Colon (tissue), 2 donors: ENCODE data around the gene N4BP2.
"Not testable (repeated sequence)": the region's sequence is repeated elsewhere in the genome, so short reads cannot be mapped to it uniquely, and the experiment has no call there.

Source experiments
- FAIRE-seq: peaks from 2 replicates; lab custom pipeline; 2012; peaks lifted over from hg19 to GRCh38; lab: Jason Lieb, UNC
- donor health status: control.
- donor health status: control.

N4BP2 gene

GRCh38 chr4:40056716-40057585 lies at the start of gene N4BP2:
Gene N4BP2 (plus strand): TSS chr4:40056850. CDS start chr4:40097341, 40,491 bp downstream.
- no peak for FAIRE-seq

GRCh38 chr4:40016007-40016406 lies 40.6 kb upstream of the N4BP2 start:
- no peak for FAIRE-seq

DNA sequence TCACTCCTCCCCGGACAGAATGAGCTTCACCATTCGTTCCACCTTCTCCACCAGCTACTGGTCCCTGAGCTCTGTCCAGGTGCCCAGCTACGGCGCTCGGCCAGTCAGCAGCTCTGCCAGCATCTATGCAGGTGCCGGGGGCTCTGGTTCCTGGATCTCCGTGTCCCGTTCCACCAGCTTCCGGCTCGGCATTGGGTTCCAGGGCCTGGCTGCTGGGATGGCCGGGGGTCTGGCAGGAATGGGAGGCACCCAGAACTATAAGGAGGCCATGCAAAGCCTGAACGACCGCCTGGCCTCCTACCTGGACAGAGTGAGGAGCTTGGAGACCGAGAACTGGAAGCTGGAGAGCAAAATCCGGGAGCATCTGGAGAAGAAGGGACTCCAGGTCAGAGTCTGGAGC lies 36.4 kb upstream of the N4BP2 start:
- no peak for FAIRE-seq

GRCh38 chr4:40021116-40021515 lies 35.5 kb upstream of the N4BP2 start:
- not testable (repeated sequence) for FAIRE-seq

DNA sequence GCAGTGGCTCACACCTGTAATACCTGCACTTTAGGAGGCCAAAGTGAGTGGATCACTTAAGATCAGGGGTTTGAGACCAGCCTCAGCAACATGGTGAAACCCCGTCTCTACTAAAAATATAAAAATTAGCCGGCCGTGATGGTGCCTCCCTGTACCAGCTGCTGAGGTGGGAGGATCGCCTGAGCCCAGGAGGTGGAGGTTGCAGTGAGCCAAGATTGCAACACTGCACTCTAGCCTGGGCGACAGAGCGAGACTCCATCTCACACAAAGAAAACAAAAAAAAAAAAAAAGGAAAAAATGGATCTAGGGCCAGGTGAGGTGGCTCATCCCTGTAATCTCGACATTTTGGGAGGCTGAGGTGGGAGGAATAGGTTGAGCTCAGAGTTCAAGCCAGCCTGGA lies 32.6 kb upstream of the N4BP2 start:
- not testable (repeated sequence) for FAIRE-seq

- FAIRE-seq: no peak
Observed at GRCh38 chr4:40032785-40033184, 23.9 kb upstream of the N4BP2 start.

DNA sequence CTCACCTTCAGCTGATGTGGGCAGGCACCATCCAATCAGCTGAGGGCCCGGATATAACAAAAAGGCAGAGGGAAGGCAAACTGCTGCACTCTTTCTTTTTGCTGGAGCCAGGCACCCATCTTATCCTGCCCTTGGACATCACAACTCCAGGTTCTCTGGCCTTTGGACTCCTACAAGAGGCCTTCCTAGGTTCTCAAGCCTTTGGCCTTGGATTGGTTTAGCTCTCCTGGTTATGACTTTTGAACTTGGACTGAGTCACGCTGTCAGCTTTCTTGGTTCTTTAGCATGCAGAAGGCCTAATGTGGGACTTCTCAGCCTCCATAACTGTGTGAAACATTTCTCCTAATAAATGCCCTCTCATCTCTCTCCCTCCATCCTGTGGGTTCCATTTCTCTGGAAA lies 23.0 kb upstream of the N4BP2 start:
- no peak for FAIRE-seq

DNA sequence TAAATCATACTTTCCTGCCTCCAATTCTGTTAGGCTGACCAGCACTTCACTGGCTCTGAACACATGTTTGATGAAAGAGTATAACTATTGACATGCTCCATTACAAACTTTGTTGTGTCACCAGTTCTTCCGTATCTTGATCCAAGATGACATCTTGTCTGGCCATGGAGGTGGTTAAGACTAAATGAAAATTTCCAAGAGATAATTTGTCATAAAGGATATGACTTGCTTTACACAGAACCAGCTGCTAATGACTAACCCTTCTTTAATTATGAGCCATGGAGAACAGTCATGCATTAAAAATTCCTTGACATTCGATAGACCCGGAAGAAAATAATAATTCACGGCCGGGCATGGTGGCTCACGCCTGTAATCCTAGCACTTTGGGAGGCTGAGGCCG lies 17.7 kb upstream of the N4BP2 start:
- no peak for FAIRE-seq

- no peak for FAIRE-seq
Observed at GRCh38 chr4:40040908-40041307, 15.7 kb upstream of the N4BP2 start.

DNA sequence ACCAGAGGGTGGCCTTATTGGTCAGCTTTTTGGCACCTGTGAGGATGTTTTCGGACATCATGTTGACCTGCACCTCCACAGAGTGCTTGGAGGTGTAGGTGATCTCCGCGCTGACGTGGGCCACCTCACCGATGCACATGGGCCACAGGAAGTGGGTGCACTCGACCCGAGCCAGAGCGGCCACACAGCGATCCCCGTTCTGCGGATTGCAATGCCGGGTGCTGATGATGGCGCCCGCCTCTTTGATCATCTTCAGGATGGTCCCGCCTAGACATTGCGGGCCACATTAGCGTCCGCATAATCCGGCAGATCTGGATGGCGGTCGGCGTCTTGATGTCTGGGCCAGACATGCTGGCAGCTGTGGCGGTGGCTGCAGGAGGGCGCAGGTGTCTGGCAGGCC lies 12.9 kb upstream of the N4BP2 start:
- no peak for FAIRE-seq

DNA sequence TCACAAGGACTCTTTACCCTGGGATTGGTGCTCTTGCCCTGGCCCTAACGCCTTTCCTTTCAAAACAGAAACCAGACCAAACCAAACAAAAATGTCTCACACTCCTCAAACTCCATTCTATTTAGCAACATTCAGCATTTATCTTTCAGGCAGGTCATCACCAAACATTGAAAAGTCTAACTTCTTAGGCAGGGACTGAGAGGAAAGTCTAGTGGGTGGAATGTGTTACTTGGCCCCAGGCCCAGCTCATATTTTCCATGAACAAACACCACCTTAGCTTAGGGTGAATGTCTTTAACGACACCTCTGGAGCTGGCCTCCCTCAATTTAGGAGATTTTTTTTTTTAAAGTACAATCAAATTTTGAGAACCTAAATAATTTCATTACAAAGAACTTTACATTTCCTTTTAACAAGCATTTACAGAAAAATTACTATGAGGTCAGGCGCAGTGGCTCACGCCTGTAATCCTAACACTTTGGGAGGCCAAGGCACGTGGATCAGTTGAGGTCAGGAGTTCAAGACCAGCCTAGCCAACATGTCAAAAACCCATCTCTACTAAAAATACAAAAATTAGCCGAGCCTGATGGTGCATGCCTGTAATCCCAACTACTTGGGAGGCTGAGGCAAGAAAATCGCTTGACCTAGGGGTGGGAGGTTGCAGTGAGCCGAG lies 10.2 kb upstream of the N4BP2 start:
- FAIRE-seq: no peak

DNA sequence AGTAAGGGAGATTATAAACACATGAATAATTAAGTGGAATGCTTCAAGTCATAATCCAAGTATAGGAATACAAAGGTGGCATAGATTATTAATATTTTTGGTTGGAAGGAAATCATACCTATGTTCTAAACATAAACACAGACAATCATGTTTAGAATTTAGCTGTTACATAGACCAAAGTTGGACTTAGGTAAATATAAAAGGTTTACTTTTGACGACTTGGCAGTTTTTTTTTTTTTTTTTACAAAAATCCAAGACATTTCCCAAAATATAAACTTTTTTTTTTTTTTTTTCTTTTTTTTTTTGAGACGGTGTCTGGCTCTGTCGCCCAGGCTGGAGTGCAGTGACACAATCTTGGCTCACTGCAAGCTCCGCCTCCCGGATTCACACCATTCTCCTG lies 3.5 kb upstream of the N4BP2 start:
- no peak for FAIRE-seq

DNA sequence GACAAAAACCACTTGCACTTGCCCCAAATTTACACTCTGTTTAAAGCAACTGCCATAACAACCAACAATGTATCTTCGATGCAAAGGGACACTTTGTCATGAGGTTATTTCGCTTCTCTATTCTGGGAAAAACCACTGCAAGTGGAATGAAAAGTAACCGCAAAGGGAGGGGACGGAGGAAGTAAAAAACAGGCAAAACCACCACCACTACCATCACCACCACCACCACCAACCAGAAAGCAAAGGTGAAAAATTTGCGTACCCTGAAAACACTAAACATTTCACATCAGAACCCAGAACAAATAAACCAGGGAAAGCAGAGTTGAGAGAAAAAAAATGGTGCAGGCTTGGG lies 1.2 kb upstream of the N4BP2 start:
- FAIRE-seq: no peak

- no peak for FAIRE-seq
Observed at GRCh38 chr4:40055863-40056715, 561 bp upstream of the N4BP2 start.

DNA sequence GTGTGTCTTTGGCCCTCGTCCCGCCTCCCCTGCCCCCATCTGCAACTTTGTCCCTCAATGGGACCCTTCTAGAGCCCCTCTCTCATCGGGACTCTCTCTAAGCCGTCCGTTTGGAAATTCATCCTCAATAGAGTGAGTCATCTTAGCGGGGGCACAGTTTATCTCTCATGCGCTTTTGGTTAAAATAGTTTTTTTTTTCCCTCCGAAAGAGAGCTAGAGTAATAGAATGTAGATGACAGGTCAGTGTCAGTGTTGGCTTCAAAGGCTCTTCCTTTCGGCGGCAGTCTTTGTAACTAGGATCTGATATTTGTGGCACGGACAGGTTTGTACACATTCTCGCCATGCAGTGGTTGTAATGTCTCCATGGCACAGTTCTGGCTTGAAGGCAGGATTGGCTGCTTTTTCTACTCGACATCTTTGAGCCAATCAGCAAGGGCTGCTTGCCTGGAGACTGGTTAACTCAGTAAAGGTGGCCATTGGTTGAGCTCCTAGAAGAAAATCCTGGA lies 989 bp downstream of the N4BP2 start:
- FAIRE-seq: peak; percentile 14

DNA sequence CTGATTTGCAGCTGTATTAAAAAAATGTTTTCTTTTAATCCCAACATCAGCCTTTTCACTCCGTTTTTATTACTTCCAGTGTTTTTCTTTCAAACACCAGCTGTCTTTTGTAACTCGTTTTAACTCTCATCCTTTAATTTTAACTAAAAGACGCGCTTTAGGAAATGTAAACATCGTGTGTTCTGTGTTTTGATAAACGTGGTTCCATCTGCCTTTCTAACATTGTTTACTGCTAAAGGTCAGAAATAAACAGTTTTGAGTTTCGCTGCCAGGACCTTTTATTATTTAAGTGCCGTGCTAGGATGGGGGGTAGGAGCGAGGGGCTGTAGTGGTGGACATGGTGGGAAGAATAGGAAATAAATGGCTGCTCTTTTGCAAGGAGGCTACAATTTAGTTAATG lies 1.5 kb downstream of the N4BP2 start:
- no peak for FAIRE-seq

- no peak for FAIRE-seq
Observed at GRCh38 chr4:40058854-40059253, 2.2 kb downstream of the N4BP2 start.

DNA sequence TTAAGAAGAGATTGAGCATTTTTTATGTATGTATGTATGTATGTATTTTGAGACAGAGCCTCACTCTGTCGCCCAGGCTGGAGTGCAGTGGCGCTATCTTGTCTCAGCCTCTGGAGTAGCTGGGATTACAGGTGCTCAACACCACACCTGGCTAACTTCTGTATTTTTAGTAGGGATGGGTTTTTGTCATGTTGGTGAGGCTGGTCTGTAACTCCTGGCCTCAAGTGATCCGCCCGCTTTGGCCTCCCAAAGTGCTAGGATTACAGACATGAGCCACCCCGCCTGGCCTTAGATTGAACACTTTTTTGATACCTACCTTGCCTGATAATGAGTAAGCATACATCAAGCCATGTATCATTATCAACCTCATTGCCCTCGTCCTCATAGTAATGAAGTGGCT lies 2.7 kb downstream of the N4BP2 start:
- no peak for FAIRE-seq

GRCh38 chr4:40065010-40065409 lies 8.4 kb downstream of the N4BP2 start:
- no peak for FAIRE-seq

DNA sequence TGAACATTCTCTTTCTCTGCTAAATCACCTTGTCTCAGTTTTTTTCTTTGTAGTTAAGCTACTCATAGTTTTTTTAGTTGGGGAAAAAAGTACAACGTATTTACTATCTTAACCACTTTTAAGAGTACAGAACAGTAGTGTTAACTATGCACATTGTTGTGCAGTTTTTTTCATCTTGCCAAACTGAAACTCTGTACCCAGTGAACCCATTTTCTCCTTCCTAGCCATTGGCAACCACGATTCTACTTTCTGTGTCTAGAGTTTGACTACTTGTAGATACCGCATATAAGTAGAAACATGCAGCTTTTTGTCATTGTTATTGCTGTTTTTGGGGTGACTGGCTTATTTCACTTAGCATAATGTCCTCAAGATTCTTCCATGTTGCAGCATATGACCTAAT lies 10.0 kb downstream of the N4BP2 start:
- no peak for FAIRE-seq

GRCh38 chr4:40070387-40070786 lies 13.7 kb downstream of the N4BP2 start:
- no peak for FAIRE-seq

DNA sequence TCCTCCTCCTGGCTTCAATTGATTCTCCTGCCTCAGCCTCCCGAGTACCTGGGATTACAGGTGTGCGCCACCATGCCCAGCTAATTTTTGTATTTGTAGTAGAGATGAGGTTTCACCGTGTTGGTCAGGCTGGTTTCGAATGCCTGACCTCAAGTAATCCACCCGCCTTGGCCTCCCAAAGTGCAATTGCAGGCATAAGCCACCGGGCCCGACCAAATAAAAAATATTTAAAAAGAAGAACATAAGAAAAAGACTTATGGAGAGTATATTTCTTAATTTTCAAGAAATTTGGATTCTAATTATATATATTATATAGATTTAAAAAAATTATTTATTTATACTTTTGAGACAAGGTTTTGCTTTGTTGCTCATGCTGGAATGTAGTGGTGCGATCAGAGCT lies 29.8 kb downstream of the N4BP2 start:
- no peak for FAIRE-seq
